SK-N-SH treated with all-trans-retinoic acid at 6 μM for 48 hours (cell line): Measurements from ENCODE around the gene RPRD2.

Experiments
- BACH2 ChIP-seq: fragments of 250-450 bp; sonication (Bioruptor Pico); IDR thresholded peaks from 2 replicates; pipeline ENCODE4 v1.9.0; 2021; ENCODE audit warnings: mild to moderate bottlenecking, borderline replicate concordance
- CSDC2 ChIP-seq: fragments of 250-450 bp; sonication (Bioruptor Pico); IDR thresholded peaks from 2 replicates; pipeline ENCODE4 v1.5.0; 2020; ENCODE audit warnings: mild to moderate bottlenecking, moderate library complexity
- ISL1 ChIP-seq: fragments of 250-450 bp; sonication (Bioruptor Pico); IDR thresholded peaks from 2 replicates; pipeline ENCODE4 v2.1.2; 2022; ENCODE audit warnings: mild to moderate bottlenecking, moderate library complexity
- RARB ChIP-seq: fragments of 250-450 bp; sonication (Bioruptor Pico); IDR thresholded peaks from 2 replicates; pipeline ENCODE4 v1.8.0; 2021; ENCODE audit warnings: mild to moderate bottlenecking, moderate library complexity
- TCF4 ChIP-seq: fragments of 250-450 bp; sonication (Bioruptor Pico); IDR thresholded peaks from 2 replicates; pipeline ENCODE4 v1.8.0; 2021; ENCODE audit warnings: mild to moderate bottlenecking, moderate library complexity, borderline replicate concordance
- ZC3H10 ChIP-seq: fragments of 250-450 bp; sonication (Bioruptor Pico); IDR thresholded peaks from 2 replicates; pipeline ENCODE4 v1.5.1; 2021; ENCODE audit warnings: mild to moderate bottlenecking, moderate library complexity
- ZFP3 ChIP-seq: fragments of 250-450 bp; sonication (Bioruptor Pico); IDR thresholded peaks from 2 replicates; pipeline ENCODE4 v1.5.0; 2020; ENCODE audit warnings: mild to moderate bottlenecking, moderate library complexity
- ZFP30 ChIP-seq: fragments of 450-650 bp; formaldehyde crosslinking; IDR thresholded peaks from 2 replicates; pipeline ENCODE4 v1.5.0; 2022; ENCODE audit warnings: mild to moderate bottlenecking, moderate library complexity
- ZNF8 ChIP-seq: fragments of 450-650 bp; formaldehyde crosslinking; IDR thresholded peaks from 2 replicates; pipeline ENCODE4 v1.5.0; 2020; ENCODE audit warnings: mild to moderate bottlenecking, moderate library complexity
- TF ChIP-seq, protein P1 (sequence below): fragments of 250-450 bp; sonication (Bioruptor Pico); IDR thresholded peaks from 2 replicates; pipeline ENCODE4 v1.5.0; 2020; ENCODE audit warnings: mild to moderate bottlenecking, moderate library complexity
- TF ChIP-seq, protein P2 (sequence below): fragments of 250-450 bp; sonication (Bioruptor Pico); IDR thresholded peaks from 2 replicates; pipeline ENCODE4 v1.5.1; 2020; ENCODE audit warnings: low read depth, mild to moderate bottlenecking, moderate library complexity
- TF ChIP-seq, protein P3 (sequence below): fragments of 250-450 bp; sonication (Bioruptor Pico); IDR thresholded peaks from 2 replicates; pipeline ENCODE4 v1.5.1; 2021; ENCODE audit warnings: mild to moderate bottlenecking, moderate library complexity
- TF ChIP-seq, protein P4 (sequence below): fragments of 250-450 bp; sonication (Bioruptor Pico); IDR thresholded peaks from 2 replicates; pipeline ENCODE4 v1.8.0; 2020; ENCODE audit warnings: mild to moderate bottlenecking, moderate library complexity, borderline replicate concordance
- TF ChIP-seq, protein P5 (sequence below): fragments of 250-450 bp; sonication (Bioruptor Pico); IDR thresholded peaks from 2 replicates; pipeline ENCODE4 v1.8.0; 2021; ENCODE audit warnings: low read depth, mild to moderate bottlenecking, moderate library complexity, borderline replicate concordance

DNA sequence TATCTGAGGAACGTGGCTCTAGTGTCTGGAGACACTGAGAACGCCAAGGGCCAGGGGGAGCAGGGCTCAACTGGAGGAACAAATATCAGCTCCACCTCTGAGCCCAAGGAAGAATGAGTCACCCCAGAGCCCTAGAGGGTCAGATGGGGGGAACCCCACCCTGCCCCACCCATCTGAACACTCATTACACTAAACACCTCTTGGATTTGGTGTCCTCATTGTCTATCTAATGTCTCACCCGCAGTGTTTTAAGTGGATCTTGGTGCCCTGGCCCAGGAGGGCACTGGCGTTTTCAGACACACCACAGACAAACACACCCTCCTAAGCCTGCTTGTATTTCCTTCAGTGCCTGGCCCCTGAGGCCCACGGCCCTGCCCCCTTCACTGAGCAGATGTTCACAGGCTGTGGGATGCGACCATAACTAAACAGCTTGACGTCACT lies 149.4 kb downstream of the RPRD2 start:
- TF ChIP-seq RARB (CRISPR knock-in tag): no peak
- TF ChIP-seq CSDC2: no peak
- TF ChIP-seq ZFP30 (CRISPR knock-in tag): no peak
- TF ChIP-seq, protein P1, sequence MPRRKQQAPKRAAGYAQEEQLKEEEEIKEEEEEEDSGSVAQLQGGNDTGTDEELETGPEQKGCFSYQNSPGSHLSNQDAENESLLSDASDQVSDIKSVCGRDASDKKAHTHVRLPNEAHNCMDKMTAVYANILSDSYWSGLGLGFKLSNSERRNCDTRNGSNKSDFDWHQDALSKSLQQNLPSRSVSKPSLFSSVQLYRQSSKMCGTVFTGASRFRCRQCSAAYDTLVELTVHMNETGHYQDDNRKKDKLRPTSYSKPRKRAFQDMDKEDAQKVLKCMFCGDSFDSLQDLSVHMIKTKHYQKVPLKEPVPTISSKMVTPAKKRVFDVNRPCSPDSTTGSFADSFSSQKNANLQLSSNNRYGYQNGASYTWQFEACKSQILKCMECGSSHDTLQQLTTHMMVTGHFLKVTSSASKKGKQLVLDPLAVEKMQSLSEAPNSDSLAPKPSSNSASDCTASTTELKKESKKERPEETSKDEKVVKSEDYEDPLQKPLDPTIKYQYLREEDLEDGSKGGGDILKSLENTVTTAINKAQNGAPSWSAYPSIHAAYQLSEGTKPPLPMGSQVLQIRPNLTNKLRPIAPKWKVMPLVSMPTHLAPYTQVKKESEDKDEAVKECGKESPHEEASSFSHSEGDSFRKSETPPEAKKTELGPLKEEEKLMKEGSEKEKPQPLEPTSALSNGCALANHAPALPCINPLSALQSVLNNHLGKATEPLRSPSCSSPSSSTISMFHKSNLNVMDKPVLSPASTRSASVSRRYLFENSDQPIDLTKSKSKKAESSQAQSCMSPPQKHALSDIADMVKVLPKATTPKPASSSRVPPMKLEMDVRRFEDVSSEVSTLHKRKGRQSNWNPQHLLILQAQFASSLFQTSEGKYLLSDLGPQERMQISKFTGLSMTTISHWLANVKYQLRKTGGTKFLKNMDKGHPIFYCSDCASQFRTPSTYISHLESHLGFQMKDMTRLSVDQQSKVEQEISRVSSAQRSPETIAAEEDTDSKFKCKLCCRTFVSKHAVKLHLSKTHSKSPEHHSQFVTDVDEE (CRISPR knock-in tag): no peak
- TF ChIP-seq, protein P2, sequence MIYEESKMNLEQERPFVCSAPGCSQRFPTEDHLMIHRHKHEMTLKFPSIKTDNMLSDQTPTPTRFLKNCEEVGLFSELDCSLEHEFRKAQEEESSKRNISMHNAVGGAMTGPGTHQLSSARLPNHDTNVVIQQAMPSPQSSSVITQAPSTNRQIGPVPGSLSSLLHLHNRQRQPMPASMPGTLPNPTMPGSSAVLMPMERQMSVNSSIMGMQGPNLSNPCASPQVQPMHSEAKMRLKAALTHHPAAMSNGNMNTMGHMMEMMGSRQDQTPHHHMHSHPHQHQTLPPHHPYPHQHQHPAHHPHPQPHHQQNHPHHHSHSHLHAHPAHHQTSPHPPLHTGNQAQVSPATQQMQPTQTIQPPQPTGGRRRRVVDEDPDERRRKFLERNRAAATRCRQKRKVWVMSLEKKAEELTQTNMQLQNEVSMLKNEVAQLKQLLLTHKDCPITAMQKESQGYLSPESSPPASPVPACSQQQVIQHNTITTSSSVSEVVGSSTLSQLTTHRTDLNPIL (CRISPR knock-in tag): no peak
- TF ChIP-seq, protein P3, sequence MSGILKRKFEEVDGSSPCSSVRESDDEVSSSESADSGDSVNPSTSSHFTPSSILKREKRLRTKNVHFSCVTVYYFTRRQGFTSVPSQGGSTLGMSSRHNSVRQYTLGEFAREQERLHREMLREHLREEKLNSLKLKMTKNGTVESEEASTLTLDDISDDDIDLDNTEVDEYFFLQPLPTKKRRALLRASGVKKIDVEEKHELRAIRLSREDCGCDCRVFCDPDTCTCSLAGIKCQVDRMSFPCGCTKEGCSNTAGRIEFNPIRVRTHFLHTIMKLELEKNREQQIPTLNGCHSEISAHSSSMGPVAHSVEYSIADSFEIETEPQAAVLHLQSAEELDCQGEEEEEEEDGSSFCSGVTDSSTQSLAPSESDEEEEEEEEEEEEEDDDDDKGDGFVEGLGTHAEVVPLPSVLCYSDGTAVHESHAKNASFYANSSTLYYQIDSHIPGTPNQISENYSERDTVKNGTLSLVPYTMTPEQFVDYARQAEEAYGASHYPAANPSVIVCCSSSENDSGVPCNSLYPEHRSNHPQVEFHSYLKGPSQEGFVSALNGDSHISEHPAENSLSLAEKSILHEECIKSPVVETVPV: no peak
- TF ChIP-seq, protein P4, sequence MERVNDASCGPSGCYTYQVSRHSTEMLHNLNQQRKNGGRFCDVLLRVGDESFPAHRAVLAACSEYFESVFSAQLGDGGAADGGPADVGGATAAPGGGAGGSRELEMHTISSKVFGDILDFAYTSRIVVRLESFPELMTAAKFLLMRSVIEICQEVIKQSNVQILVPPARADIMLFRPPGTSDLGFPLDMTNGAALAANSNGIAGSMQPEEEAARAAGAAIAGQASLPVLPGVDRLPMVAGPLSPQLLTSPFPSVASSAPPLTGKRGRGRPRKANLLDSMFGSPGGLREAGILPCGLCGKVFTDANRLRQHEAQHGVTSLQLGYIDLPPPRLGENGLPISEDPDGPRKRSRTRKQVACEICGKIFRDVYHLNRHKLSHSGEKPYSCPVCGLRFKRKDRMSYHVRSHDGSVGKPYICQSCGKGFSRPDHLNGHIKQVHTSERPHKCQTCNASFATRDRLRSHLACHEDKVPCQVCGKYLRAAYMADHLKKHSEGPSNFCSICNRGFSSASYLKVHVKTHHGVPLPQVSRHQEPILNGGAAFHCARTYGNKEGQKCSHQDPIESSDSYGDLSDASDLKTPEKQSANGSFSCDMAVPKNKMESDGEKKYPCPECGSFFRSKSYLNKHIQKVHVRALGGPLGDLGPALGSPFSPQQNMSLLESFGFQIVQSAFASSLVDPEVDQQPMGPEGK (CRISPR knock-in tag): no peak
- no peak for TF ChIP-seq ZNF8 (CRISPR knock-in tag)
- TF ChIP-seq ZC3H10 (CRISPR knock-in tag): no peak
- TF ChIP-seq ISL1 (CRISPR knock-in tag): no peak
- no peak for TF ChIP-seq BACH2
- TF ChIP-seq, protein P5, sequence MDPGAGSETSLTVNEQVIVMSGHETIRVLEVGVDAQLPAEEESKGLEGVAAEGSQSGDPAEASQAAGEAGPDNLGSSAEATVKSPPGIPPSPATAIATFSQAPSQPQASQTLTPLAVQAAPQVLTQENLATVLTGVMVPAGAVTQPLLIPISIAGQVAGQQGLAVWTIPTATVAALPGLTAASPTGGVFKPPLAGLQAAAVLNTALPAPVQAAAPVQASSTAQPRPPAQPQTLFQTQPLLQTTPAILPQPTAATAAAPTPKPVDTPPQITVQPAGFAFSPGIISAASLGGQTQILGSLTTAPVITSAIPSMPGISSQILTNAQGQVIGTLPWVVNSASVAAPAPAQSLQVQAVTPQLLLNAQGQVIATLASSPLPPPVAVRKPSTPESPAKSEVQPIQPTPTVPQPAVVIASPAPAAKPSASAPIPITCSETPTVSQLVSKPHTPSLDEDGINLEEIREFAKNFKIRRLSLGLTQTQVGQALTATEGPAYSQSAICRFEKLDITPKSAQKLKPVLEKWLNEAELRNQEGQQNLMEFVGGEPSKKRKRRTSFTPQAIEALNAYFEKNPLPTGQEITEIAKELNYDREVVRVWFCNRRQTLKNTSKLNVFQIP (CRISPR knock-in tag): no peak
- no peak for TF ChIP-seq TCF4 (CRISPR knock-in tag)
- no peak for TF ChIP-seq ZFP3
